GM13976 (cell line): Measurements from ENCODE around the gene ELP4.

ENCODE experiments used
- DNase-seq: peaks from one replicate; pipeline ENCODE4 v3.0.0; 2012; ENCODE audit warnings: low spot score
- CTCF ChIP-seq: IDR thresholded peaks from 2 replicates; pipeline ENCODE4 v1.5.1; 2012; ENCODE audit warnings: borderline replicate concordance, mild to moderate bottlenecking; ENCODE audit not compliant: insufficient read depth; ENCODE audit errors: extremely low read depth, missing control alignments, control extremely low read depth
- in situ Hi-C: fragments of 300-500 bp; cut with MboI; formaldehyde crosslinking; loops from one replicate; pipeline ENCODE4 v1.12.0; 2022; ENCODE audit warnings: low sequenced_read_pairs, mixed read lengths, inconsistent platforms; ENCODE audit not compliant: unreplicated experiment

The ELP4 gene

GRCh38 chr11:31500560-31500959, 9.0 kb upstream of the ELP4 start:
- DNase-seq, result no peak
- no peak for TF ChIP-seq CTCF
- in situ Hi-C loops, result no loop called here

- TF ChIP-seq CTCF, result no peak
- peak; percentile 28 for DNase-seq
- in situ Hi-C loops, result no loop called here
These were observed 527 bp upstream of the ELP4 start for GRCh38 chr11:31509051-31509428.

GRCh38 chr11:31512117-31512516, 2.5 kb downstream of the ELP4 start:
- DNase-seq, result no peak
- no peak for TF ChIP-seq CTCF
- in situ Hi-C loops, result no loop called here

- no peak for DNase-seq
- no peak for TF ChIP-seq CTCF
- in situ Hi-C loops, result no loop called here
These were observed 12.1 kb downstream of the ELP4 start for GRCh38 chr11:31521497-31522150.

GRCh38 chr11:31529189-31529588, 19.6 kb downstream of the ELP4 start:
- no peak for TF ChIP-seq CTCF
- no peak for DNase-seq
- in situ Hi-C loops, result no loop called here

- TF ChIP-seq CTCF, result no peak
- peak; percentile 27 for DNase-seq
- in situ Hi-C loops, result no loop called here
These were observed 20.1 kb downstream of the ELP4 start for GRCh38 chr11:31529701-31530100.
